WTC11 (cell line): Measurements from ENCODE around the gene OR5H15. TPM values are rescaled to one million over a fixed set of nuclear protein-coding genes. Genes with fewer than 3 reads are reported as not detected.

Experiments used
- ATAC-seq: fragments of 200-7000 bp; cut with Tn5 transposase; 2 replicates; pipeline ENCODE4 v1.10.0; 2021; ENCODE audit warnings: mild to moderate bottlenecking, moderate library complexity
- CTCF ChIA-PET: fragments of 300-600 bp; sonication (Branson Sonifier 250); formaldehyde crosslinking; loops from one replicate; lab custom pipeline; 2021; ENCODE audit warnings: antibody characterized with exemption; lab: Charles Lee
- POLR2A ChIA-PET: fragments of 350-600 bp; sonication (Branson Sonifier 250); formaldehyde crosslinking; loops from one replicate; lab custom pipeline; 2021; ENCODE audit warnings: antibody characterized with exemption; lab: Charles Lee
- DNase-seq: peaks from one replicate; pipeline ENCODE4 v3.0.0; 2021; ENCODE audit warnings: low spot score
- H3K27ac Mint-ChIP-seq: 2 replicates; pipeline ENCODE4 v1.8.0; 2021; ENCODE audit warnings: mixed read lengths
- H3K27me3 Mint-ChIP-seq: 2 replicates; pipeline ENCODE4 v1.8.0; 2021; ENCODE audit warnings: low read depth, mild to moderate bottlenecking, moderate library complexity, mixed read lengths
- H3K36me3 Mint-ChIP-seq: 2 replicates; pipeline ENCODE4 v1.8.0; 2021; ENCODE audit warnings: mixed read lengths
- H3K4me1 Mint-ChIP-seq: 2 replicates; pipeline ENCODE4 v1.8.0; 2022; ENCODE audit warnings: mixed read lengths
- H3K4me3 Mint-ChIP-seq: 2 replicates; pipeline ENCODE4 v1.8.0; 2021; ENCODE audit warnings: mild to moderate bottlenecking, moderate library complexity, mixed read lengths
- H3K9me3 Mint-ChIP-seq: 2 replicates; pipeline ENCODE4 v1.8.0; 2021; ENCODE audit warnings: mixed read lengths
- AFF4 ChIP-seq: sonication (generic); formaldehyde crosslinking; IDR thresholded peaks from 2 replicates; pipeline ENCODE4 v1.8.1; 2023; ENCODE audit warnings: mild to moderate bottlenecking, missing genetic modification reagents, borderline replicate concordance
- ATF1 ChIP-seq: sonication (generic); formaldehyde crosslinking; IDR thresholded peaks from 2 replicates; pipeline ENCODE4 v1.8.1; 2023; ENCODE audit warnings: mild to moderate bottlenecking, moderate library complexity, missing genetic modification reagents
- CREM ChIP-seq: sonication (generic); formaldehyde crosslinking; IDR thresholded peaks from 2 replicates; pipeline ENCODE4 v1.8.1; 2022; ENCODE audit warnings: mild to moderate bottlenecking, missing genetic modification reagents, moderate library complexity
- E2F5 ChIP-seq: sonication (generic); formaldehyde crosslinking; IDR thresholded peaks from 2 replicates; pipeline ENCODE4 v1.8.1; 2022; ENCODE audit warnings: mild to moderate bottlenecking, moderate library complexity, missing genetic modification reagents
- ERG ChIP-seq: fragments of 250-450 bp; sonication (Bioruptor Pico); IDR thresholded peaks from 2 replicates; pipeline ENCODE4 v1.8.0; 2021; ENCODE audit warnings: mild to moderate bottlenecking
- FOXJ3 ChIP-seq: sonication (generic); formaldehyde crosslinking; IDR thresholded peaks from 2 replicates; pipeline ENCODE4 v1.9.0; 2021; ENCODE audit warnings: missing genetic modification reagents, mild to moderate bottlenecking, borderline replicate concordance
- FOXK1 ChIP-seq: sonication (generic); formaldehyde crosslinking; IDR thresholded peaks from 2 replicates; pipeline ENCODE4 v1.8.0; 2022; ENCODE audit warnings: mild to moderate bottlenecking, moderate library complexity, missing genetic modification reagents
- FOXP4 ChIP-seq: sonication (generic); formaldehyde crosslinking; IDR thresholded peaks from 2 replicates; pipeline ENCODE4 v1.8.0; 2022; ENCODE audit warnings: mild to moderate bottlenecking, missing genetic modification reagents
- GRHL2 ChIP-seq: fragments of 250-450 bp; sonication (Bioruptor Pico); IDR thresholded peaks from 2 replicates; pipeline ENCODE4 v1.8.0; 2022; ENCODE audit warnings: mild to moderate bottlenecking, moderate library complexity; ENCODE audit not compliant: insufficient replicate concordance, severe bottlenecking
- IRF1 ChIP-seq: sonication (generic); formaldehyde crosslinking; IDR thresholded peaks from 2 replicates; pipeline ENCODE4 v1.8.0; 2023; ENCODE audit warnings: missing genetic modification reagents
- MXD4 ChIP-seq: fragments of 250-450 bp; sonication (Bioruptor Pico); IDR thresholded peaks from 2 replicates; pipeline ENCODE4 v1.8.0; 2021; ENCODE audit warnings: mild to moderate bottlenecking, moderate library complexity, borderline replicate concordance
- NFYB ChIP-seq: sonication (generic); formaldehyde crosslinking; conservative IDR thresholded peaks from 2 replicates; pipeline ENCODE4 v1.8.0; 2022; ENCODE audit warnings: low read depth, missing genetic modification reagents
- NR2C2 ChIP-seq: sonication (generic); formaldehyde crosslinking; IDR thresholded peaks from 2 replicates; pipeline ENCODE4 v1.8.0; 2022; ENCODE audit warnings: mild to moderate bottlenecking, missing genetic modification reagents
- NR3C1 ChIP-seq: sonication (generic); formaldehyde crosslinking; conservative IDR thresholded peaks from 2 replicates; pipeline ENCODE4 v1.8.1; 2023; ENCODE audit warnings: low read depth, mild to moderate bottlenecking, missing genetic modification reagents
- TCF7 ChIP-seq: sonication (generic); formaldehyde crosslinking; IDR thresholded peaks from 2 replicates; pipeline ENCODE4 v1.8.0; 2022; ENCODE audit warnings: mild to moderate bottlenecking, low read depth, missing genetic modification reagents, moderate library complexity
- ZNF423 ChIP-seq: fragments of 250-450 bp; sonication (Bioruptor Pico); IDR thresholded peaks from 2 replicates; pipeline ENCODE4 v2.1.2; 2022; ENCODE audit warnings: mild to moderate bottlenecking, moderate library complexity
- total RNA-seq: library from RNA; stranded (reverse); gene quantifications from 3 replicates; pipeline ENCODE4 v1.2.3, GENCODE V29; 2021
- TF ChIP-seq, protein P1 (sequence below): sonication (generic); formaldehyde crosslinking; IDR thresholded peaks from 2 replicates; pipeline ENCODE4 v1.8.0; 2022; ENCODE audit warnings: mild to moderate bottlenecking, missing genetic modification reagents

The OR5H15 gene
- total RNA-seq, 1 experiment from 2014 or later, result not detected

- no peak overlapping the region; the same call in 1 of the 2 replicates for H3K27ac Mint-ChIP-seq
- peaks cover 9% of the 10 kb centered on the region for H3K9me3 Mint-ChIP-seq
- ChIA-PET CTCF (interaction anchor here (1.1 kb wide), 1 partner anchor 147 kb away, joined by 7 read pairs; no protein-coding TSS in a partner anchor), POLR2A (no interaction called here)
- TF ChIP-seq GRHL2, result no peak
- TF ChIP-seq FOXP4 (CRISPR knock-in tag), result no peak
- TF ChIP-seq, protein P1, sequence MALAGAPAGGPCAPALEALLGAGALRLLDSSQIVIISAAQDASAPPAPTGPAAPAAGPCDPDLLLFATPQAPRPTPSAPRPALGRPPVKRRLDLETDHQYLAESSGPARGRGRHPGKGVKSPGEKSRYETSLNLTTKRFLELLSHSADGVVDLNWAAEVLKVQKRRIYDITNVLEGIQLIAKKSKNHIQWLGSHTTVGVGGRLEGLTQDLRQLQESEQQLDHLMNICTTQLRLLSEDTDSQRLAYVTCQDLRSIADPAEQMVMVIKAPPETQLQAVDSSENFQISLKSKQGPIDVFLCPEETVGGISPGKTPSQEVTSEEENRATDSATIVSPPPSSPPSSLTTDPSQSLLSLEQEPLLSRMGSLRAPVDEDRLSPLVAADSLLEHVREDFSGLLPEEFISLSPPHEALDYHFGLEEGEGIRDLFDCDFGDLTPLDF (CRISPR knock-in tag), result no peak
- no peak for TF ChIP-seq FOXJ3 (CRISPR knock-in tag)
- no peak for TF ChIP-seq TCF7
- TF ChIP-seq ZNF423 (CRISPR knock-in tag), result no peak
- no peak for TF ChIP-seq NR3C1 (CRISPR knock-in tag)
- TF ChIP-seq AFF4 (CRISPR knock-in tag), result no peak
- H3K4me3 Mint-ChIP-seq, result no peak overlapping the region
- H3K36me3 Mint-ChIP-seq, result peaks cover 7% of the 10 kb centered on the region
- DNase-seq (no peak), ATAC-seq (peak; percentile 73)
- H3K4me1 Mint-ChIP-seq, result peaks cover 27% of the 10 kb centered on the region
- no peaks in the 10 kb centered on the region for H3K27me3 Mint-ChIP-seq
Measured at GRCh38 chr3:98182196-98182595, 15.7 kb downstream of the OR5H15 start.

DNA sequence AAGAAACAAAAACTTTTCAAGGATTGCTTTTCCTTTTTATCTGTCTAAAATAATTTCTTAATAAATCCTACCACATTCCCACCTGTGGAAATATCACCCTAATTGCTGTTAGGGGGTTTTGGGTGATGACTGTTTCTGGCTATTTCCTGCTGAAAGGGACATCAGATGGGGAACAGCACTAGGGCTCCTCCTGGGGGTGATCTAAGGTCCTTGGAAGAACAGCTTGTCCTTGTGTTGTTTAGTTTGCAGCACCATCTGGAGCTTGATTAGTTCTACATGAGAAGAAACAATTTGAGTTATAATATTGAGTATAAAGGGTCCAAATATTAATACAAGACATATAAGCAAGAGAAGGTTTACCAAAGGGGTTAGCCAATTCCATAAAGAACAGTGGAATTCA lies 18.7 kb downstream of the OR5H15 start:
- ATAC-seq, result peak; percentile 74
- Mint-ChIP-seq H3K9me3 (peaks cover 6% of the 10 kb centered on the region), H3K36me3 (peaks cover 5% of the 10 kb centered on the region), H3K27me3 (no peaks in the 10 kb centered on the region), H3K27ac (no peak overlapping the region), H3K4me3 (no peak overlapping the region), H3K4me1 (peaks cover 45% of the 10 kb centered on the region)
- TF ChIP-seq NR2C2 (CRISPR knock-in tag) (no peak), CREM (no peak), FOXK1 (CRISPR knock-in tag) (no peak), ERG (CRISPR knock-in tag) (no peak), NFYB (CRISPR knock-in tag) (no peak), ATF1 (CRISPR knock-in tag) (no peak), MXD4 (CRISPR knock-in tag) (no peak), IRF1 (CRISPR knock-in tag) (no peak), E2F5 (CRISPR knock-in tag) (no peak)
- peak; percentile 16 for DNase-seq
- POLR2A ChIA-PET, result no interaction called here
- CTCF ChIA-PET, result interaction anchor here (0.7 to 2.8 kb wide), 8 partner anchors 26 to 159 kb away, joined by 3 to 14 read pairs (median 5); no protein-coding TSS in a partner anchor
